Occipital lobe (tissue), 2 donors: ENCODE results near the gene RAB7B. TPM values are rescaled to one million over a fixed set of nuclear protein-coding genes. Genes with fewer than 3 reads are reported as not detected.
A peak's percentile ranks its signal among the peaks of the same experiment; 100 is the strongest.
"Not testable (repeated sequence)": the region's sequence is repeated elsewhere in the genome, so short reads cannot be mapped to it uniquely, and the experiment has no call there.

ENCODE experiments used
- DNase-seq: peaks from one replicate; lab custom pipeline; 2025; lab: John Stamatoyannopoulos, UW
- total RNA-seq: library from RNA; depleted of rRNA; stranded (reverse); fragments of >200 nt; gene quantifications from one replicate; pipeline ENCODE4 v1.2.3, GENCODE V29; 2014

RAB7B gene
- total RNA-seq, 1 donor from 2014 or later = 0.78 TPM

DNA sequence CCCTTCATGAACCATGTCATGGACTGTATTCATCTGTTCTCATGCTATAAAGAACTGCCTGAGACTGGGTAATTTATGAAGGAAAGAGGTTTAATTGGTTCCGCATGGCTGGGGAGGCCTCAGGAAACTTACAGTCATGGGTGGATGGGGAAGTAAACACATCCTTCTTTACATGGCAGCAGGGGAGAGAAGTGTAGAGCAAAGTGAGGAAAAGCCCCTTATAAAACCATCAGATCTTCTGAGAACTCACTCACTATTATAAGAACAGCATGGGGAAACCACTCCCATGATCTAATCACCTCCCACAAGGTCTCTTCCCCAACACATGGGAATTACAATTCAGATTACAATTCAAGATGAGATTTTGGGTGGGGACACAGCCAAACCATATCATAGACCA is 6.6 kb downstream of the RAB7B start:
- DNase-seq = not testable (repeated sequence)

DNA sequence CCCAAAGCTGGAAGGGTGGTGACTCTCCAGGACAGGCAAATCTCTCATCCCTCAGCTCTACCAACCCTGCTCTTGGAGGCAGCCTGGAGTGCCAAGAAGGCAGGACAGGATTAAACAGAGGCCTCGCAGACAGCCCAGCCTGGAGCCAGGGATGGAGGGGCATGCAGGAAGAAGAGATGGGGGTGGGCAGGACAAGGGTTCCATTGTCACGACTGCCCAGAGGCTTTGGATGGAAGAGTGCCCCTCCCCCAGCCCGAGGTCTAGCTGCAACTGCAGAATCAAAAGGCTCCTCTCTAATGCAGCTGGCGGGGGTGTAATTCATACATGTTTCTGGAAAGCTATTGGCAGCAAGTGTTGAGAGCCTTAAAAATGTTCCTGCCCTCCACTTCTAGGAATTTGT is 8.8 kb downstream of the RAB7B start:
- peak; percentile 83 for DNase-seq

DNA sequence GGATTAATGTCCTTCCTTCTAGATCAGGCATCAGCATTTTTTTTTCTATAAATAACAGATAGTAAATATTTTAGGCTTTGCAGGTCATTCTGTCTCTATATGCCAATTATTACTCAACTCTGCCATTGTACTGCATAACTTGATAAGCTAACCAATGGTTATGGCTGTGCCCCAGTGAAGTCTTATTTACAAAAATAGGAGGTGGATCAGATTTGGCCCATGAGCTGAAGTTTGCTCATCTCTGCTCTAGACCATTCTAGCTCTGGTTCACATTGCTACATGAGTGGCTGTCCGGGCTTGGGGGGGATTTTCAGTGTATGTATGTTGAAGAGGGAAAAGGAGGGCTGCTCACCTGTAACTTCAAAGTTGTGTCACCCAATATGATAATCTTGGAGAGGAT is 10.1 kb downstream of the RAB7B start:
- DNase-seq = no peak

DNA sequence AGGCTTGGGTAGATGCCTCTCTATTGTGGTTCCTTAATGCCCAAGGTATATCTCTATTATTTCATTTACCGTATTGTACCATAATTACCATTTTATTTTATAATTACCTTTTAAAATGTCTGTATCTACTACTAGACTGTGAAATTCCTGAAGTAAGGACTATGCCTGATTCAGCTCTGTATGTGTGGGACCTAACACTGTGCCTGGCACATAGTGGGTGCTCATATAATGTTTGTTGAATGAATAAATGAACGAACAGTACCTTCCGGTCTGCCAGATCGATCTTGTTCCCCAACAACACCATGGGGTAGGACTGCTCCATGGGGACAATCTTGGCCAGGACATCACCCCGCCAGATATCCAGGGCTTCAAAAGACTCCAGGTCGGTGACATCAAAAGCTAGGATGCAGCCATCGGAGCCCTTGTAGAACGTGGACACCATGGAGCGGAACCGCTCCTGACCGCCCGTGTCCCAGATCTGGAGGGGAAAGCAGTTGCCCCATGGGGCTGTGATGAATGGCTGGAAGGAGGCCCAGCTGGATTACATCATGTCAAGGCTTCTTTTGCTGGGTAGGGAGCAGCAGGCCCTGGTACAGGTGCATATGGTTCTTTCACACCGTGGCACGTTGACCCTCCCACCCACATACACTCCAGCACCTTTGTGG is 10.8 kb downstream of the RAB7B start:
- DNase-seq = no peak

DNA sequence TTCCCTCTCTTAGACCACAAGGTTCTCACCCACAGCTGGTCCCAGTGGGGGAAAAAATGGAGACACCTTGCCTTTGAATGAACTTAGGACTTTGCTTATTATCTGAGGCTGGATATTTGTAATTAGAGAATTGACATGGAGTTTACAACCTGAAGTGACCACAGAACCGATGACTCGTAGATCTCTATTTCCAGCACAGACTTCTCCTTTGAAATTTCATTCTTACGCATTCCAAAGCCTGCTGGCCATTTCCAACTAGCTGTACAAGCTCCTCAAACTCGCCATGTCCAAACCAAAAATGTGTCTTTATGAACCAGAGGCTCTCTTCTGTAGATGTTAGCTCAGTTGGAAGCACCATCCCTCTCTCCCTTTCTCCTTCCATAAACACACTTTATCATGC is 12.0 kb downstream of the RAB7B start:
- no peak for DNase-seq

DNA sequence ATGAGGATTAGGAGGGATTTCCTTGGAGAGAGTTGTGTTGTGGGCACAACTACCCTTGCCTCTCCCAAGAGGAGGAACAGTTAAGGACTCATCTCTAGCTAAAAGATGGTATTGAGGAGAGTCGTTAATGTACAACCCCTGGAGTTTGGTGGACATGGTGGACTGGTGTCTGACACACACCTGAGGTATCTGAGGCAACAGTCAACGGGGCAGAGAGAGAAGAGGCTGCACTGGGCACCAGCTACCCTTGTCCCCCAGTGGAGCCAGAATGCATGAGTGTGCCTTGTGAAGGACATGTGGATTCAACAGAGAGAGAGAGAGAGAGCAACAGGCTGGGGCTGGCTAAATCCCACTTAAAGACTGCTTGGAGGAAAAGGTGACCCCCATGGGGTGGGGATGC is 13.0 kb downstream of the RAB7B start:
- DNase-seq = no peak

DNA sequence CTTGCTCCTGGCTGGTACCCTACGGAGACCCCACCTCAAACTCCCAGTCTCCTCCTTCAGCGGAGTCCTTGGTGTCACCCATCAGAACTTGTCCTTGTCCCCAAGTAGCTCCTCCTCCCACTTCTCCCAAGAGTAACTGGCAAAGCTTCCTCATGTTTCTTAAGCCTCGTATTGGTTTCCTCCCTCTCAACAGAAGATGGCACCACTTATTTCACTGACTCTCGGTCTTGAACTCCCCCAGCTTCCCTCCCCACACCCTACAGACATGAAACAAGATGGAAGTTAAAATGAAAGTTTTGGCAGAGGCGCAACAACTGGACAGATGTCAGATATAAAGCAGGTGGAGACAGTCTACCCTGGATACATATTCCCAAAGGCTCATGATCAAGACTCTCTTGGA is 13.4 kb downstream of the RAB7B start:
- DNase-seq = no peak

DNA sequence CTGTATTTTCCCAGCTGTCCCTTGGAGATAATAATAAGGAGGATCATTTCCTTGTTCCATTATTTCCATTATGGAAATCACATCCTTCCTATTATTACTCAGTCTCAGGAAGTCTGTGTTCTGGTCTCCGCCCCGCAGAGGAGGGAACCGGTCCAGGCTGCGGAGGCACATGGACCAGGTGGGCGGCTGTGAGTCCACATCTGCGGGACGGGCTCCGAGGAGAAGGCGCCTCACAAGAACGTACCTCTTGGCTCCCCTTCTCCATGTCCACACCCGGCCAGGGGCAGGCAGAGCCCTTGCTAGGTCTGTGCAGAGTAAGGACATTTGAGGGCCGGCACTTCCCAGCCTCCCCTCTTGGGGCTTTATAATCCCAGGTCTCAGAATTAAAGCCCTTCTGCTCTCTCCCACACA is 14.6 kb downstream of the RAB7B start:
- no peak for DNase-seq

DNA sequence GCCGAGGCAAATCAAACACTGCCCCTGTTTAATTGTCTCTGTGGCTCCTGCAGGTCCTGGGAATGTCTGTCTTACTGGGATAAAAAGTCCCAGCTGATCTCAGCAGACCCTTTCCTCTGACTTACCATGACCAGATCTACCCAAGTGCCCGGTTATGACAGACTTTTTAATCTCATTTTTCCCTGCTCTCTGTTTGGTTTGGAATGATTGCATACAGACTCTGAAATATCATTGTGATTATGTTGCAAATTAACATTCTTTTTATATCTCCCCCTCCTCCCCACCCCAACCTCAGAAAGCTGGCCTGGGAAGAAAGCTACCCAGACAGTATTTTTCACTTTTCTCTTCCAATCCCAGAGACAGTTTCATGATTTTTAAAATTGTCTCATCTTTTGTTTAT is 16.3 kb downstream of the RAB7B start:
- no peak for DNase-seq

DNA sequence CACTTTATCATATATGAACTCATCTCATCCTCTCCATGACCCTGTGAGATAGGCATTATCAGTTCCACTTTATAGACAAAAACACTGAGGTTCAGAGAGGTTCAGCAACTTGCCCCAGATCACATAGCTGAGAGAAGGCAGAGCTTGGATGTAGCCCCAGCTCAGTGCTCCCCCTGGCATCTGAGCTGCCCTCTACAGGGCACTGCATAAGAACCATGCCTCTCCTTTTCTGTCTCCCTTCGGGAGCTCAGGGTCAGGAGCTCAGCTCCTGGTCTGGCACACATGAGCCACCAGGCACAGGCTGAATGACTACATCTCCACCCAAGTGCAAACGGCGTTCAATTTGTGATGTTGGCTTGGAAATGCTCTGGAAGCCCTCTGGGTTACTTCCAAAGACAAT is 16.9 kb downstream of the RAB7B start:
- DNase-seq = no peak

DNA sequence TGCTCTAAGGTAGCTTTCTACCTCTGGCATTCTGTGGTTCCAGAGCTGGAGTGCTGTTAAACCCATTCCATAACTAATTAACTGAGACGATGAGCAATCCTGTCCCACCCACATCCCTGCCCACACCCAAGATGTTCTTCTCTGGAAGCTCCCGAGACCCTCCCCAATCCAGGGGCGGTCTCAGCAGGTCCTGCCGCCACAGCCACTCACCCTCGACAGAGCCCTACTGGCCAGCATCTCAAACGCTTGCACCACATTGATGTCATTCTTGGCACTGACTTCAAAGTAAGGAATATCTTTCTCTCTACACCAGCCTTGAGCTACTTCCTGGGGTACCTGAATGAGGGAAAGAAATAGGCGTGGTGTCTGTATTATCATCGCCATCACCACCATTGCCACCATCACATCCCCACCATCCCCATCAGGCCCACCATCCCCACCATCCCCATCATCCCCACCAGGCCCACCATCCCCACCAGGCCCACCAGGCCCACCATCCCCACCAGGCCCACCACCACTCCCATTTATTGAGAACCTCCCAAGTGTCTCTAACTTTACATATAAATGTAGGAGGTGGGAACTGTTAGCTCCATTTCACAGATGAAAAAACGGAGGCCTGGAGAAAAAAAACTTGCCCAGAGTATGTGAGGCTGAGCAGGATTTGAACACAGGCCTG is 17.7 kb downstream of the RAB7B start:
- no peak for DNase-seq

DNA sequence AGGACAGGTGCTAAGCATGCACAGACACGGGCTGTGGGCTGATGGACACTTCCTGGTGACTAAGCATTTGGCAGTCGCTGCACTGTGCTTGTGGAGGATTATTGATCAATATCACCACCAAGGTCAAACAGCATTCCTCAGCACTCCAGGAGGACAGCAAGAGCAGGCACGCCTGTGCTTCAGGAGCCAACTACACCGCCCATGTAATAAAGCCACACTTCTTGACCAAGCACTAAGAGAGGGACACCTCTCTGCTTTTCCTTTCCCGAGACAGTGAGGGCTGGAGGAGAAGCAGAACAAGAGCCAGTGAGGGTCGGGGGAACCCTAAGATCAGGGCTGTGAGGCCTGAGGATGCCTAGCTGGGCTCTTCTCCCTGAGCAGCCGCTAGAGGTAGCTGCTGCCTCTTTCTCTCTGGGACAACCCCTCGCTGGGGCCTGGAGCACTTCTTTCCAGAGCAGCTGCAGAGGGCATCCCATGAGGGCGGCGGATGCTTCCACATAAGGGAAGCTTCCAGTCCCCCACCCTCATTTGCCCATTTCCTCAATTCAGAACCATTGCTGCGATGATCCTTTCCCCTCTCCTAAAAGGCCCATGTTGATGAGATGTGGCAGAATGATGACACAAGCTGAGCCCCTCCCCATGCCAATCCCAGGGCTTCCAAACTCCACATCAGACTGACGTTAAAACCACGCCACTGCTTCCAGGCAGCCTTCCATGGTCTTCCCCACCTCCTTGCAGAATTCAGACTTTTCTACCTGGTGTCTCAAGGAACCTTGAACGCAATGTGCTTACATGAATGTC is 19.1 kb downstream of the RAB7B start:
- peak; percentile 42 for DNase-seq

DNA sequence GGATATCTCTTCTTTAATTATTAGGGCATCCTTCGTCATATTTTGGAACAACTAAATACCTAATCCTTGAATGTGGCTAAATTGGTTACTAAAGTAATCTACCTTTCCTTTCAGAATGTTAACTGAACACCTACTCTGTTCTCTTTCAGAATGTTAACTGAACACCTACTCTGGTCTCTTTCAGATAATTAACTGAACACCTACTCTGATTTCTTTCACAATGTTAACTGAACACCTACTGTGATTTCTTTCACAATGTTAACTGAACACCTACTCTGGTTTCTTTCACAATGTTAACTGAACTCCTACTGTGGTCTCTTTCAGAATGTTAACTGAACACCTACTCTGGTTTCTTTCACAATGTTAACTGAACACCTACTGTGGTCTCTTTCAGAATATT is 21.9 kb downstream of the RAB7B start:
- no peak for DNase-seq

DNA sequence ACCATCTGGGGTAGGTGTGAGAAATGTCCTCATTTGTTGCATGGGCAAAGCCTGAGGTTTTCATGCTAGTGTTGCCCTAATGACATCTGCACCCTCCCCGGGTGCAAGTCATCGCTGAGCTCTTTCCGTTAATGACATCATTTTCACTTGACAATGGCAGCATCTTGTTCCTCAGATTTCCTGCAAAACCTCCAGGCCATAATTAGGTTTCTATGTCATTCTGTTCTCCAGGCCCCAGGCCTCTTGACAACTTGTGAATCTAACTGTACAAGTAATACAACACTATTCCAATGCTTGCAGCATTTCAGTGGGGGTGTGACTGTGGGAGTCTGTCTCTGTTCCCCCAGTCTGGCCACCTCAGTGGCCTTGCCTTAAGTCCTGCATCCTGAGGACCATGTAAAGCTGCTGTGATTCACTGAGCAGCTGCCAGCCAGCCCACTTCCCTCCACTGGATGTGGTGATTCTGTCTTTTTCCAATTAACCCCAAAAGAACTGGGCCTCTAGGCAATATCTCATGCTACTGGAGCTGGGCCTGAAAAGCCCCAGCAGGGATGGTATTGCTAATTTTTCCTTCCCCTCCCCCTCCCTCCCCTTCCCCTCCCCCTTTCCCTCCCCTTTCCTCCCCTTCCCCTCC is 22.8 kb downstream of the RAB7B start:
- no peak for DNase-seq

DNA sequence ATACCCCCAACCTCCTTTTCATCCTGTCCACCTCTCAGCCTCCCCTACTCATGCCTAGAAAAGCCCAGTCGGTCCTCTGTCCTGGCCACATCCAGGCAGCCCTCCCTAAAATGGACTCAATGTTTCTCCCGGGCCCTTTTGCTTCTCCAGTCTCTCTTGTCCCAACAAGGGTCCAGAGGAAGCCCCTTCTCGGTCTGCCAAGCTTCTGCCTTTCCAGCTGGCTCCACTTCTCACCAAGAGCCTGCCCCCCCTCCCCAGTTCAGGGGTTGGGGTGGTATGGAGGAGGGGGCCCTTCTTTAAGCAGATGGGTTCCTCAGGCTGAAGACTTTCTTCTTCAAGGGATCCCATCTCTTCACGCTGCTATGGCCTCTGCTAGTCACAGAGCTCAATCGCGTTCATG is 23.9 kb downstream of the RAB7B start:
- DNase-seq = no peak

DNA sequence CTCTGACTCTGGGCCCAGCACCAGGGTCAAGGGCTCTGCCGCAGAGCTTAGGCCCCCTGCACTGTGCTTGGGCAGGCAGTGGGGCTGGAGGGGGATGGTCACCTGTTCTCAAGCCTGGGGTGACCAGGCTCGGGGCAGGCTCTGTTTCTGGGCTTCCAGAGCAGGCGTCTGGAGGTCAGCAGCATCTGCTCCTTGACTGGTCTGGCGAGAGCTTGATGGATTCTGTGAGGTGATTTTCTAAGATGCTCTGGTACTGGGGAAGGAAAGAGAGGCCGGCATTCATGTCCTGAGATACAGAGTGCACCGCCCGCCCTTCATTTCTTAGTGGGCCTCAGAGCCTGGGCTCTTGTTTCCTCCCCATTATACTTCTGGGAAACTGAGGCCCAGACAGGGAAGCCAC is 24.5 kb downstream of the RAB7B start:
- no peak for DNase-seq

DNA sequence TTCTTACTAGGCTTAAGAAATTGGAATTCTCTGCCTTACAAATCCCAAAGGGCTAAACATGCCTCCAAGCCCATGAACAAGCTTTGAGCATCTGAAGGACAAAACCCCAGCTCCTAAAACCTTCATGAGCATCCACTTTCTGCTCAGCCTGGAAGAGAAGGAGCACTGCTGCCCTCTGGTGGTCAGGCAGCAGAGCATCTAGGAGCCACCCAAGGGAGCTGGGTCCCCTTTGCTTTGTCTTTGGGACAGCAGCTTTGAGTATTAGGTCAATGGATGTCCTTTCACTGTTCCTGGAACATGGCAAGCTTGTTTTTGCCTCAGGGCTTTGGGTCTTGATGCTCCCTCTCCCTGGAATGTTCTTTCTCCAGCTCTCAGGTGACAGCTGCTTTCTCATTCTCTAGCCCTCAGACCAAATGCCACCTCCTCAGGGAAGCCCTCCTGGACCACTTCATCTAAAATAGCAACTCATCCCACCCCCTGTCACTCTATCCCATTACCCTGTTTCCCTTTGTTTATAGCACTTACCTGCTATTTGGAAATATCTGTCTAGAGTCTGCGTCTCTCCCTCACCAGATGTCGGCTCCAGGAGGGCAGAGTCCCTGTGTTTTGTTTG is 25.7 kb downstream of the RAB7B start:
- peak; percentile 51 for DNase-seq

DNA sequence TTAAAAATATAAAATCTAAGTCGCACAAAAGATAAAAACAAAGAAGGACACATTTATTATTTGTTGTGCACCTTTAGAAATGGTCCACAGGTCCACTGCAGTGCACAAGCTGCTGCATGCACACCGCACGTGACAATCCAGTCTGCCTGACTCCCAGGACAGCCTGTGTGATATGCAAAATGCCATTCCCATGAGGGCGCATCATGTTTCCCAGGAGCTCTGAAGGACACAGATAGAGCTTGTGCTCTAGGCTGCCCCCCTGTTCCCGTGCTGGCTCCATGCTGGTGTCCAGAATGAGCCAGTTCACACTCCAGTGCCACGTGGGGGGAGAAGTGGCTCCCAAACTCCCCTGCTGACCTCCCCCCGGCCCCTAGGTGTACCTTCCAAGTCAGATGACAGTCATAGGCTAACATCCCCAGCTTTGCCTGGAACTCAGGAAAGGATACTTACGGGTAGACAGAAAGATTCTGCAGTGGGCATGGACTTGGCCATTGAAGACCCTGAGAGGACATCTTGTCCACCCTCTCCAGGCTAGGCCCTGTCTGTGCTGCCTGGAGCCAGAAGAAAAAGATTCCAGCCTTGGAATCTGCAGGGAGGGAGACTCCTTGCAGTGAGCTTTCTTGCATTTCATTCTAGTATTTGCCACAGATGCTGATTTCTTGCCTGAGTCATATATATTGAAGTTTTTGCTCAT is 26.3 kb downstream of the RAB7B start:
- no peak for DNase-seq

DNA sequence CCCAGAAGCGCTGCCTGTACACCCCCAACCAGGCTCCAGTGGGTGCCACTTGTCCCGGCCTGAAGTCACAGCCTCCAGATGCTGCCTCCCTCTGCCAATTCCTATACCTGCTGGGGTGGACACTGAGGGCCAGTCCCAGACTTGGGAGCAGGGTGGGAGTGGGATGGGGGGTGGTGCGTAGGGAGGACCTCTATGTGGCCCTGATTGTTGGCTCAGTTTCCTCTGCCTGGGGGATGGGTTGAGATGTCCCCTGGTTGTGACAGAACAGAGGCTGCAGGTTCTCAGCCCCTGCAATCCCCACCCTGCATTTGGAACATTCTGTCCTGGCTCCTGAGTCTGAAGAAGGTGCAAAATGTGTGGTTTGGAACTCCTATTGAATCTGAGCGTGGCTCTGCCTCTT is 27.2 kb downstream of the RAB7B start:
- DNase-seq = no peak

DNA sequence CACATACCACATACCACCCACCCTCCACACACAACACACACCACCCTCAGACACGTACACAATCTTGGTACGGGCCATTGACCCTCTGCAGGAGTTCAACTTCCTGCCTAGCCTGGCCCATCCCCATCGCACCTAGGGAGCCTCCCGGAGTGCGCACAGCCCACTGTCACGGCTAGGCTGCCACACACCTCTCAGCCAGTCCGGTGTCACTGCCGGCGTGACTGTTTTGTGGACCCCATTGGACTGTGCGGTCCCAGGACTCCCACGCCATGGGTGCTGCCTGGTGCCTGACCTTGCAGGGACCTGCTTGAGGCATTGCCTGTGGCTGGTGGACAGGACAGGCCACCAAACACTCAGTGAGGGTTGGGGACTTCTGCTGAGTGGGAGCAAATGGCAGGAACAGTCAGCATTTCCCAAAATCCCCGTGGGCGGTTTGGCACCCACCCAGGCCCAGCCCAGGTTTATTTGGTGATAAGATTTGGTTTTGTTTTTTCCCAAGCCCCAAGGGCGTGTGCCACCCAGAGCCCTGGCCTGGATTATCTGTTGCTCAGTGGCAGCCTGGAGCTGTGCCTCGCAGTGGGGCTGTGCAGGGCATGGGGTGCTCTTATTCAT is 27.7 kb downstream of the RAB7B start:
- no peak for DNase-seq

DNA sequence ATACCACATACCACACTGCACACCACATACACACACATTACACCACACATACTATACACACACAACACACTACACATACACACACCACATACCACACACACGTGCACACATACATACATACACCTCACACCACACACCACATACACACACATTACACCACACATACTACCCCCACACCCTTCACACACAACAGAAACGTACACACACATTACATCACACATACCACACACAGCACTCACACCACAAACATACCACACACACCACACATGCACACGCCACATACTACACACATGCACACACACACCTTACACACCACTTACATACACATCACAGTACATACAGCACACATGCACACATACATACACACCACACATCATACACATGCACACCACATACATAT is 28.5 kb downstream of the RAB7B start:
- DNase-seq = no peak
